ENCODE measurements around the gene EGLN3.

EGLN3 gene

DNA sequence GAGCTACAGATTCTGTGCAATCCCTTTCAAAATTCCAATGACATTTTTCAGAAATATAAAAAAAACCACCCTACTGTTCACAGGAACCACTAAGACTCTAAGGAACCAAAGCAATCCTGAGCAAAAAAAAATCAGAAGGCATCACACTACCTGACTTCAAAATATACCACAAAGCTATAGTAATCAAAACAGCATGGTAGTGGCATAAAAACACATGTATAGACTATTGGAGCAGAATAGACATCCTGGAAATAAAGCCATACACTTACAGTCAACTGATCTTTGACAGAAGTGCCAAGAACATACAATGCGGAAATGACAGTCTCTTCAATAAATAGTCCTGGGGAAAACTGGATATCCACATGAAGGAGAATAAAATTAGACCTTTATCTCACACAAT lies 56.5 kb downstream of the EGLN3 start:
- Histone ChIP-seq H3K4me3 (ENCODE audit: low read depth, low read length) (no peak overlapping the region), H3K4me1 (ENCODE audit: control insufficient read depth, insufficient read depth, low read length) (no peaks in the 10 kb centered on the region), H3K27ac (ENCODE audit: extremely low read depth, low read depth, low read length) (no peak overlapping the region), H3K36me3 (ENCODE audit: control insufficient read depth in 2 of 2, insufficient read depth in 1 of 2, low read length in 2 of 2) (no peaks in the 10 kb centered on the region), H3K9me3 (ENCODE audit: control insufficient read depth, insufficient read depth, low read depth, low read length) (no peaks in the 10 kb centered on the region)
- POLR2A ChIA-PET = no interaction called here
- CTCF ChIA-PET = no interaction called here
- TF ChIP-seq ZNF366 (tag by site-specific recombination; conservative IDR thresholded peaks at IDR 0.05) = no peak
- no peak for TF ChIP-seq ZFP37 (tag by site-specific recombination; IDR thresholded peaks at IDR 0.05)
- TF ChIP-seq ZNF76 (tag by site-specific recombination; IDR thresholded peaks at IDR 0.05; ENCODE audit: borderline replicate concordance, low read depth) = no peak
- TF ChIP-seq, protein P1, sequence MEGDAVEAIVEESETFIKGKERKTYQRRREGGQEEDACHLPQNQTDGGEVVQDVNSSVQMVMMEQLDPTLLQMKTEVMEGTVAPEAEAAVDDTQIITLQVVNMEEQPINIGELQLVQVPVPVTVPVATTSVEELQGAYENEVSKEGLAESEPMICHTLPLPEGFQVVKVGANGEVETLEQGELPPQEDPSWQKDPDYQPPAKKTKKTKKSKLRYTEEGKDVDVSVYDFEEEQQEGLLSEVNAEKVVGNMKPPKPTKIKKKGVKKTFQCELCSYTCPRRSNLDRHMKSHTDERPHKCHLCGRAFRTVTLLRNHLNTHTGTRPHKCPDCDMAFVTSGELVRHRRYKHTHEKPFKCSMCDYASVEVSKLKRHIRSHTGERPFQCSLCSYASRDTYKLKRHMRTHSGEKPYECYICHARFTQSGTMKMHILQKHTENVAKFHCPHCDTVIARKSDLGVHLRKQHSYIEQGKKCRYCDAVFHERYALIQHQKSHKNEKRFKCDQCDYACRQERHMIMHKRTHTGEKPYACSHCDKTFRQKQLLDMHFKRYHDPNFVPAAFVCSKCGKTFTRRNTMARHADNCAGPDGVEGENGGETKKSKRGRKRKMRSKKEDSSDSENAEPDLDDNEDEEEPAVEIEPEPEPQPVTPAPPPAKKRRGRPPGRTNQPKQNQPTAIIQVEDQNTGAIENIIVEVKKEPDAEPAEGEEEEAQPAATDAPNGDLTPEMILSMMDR (tag by site-specific recombination; IDR thresholded peaks at IDR 0.05) = no peak
- no peak for TF ChIP-seq ZNF777 (tag by site-specific recombination; IDR thresholded peaks at IDR 0.05; ENCODE audit: borderline replicate concordance)
- TF ChIP-seq ZNF2 (tag by site-specific recombination; IDR thresholded peaks at IDR 0.05) = no peak
- TF ChIP-seq, protein P2, sequence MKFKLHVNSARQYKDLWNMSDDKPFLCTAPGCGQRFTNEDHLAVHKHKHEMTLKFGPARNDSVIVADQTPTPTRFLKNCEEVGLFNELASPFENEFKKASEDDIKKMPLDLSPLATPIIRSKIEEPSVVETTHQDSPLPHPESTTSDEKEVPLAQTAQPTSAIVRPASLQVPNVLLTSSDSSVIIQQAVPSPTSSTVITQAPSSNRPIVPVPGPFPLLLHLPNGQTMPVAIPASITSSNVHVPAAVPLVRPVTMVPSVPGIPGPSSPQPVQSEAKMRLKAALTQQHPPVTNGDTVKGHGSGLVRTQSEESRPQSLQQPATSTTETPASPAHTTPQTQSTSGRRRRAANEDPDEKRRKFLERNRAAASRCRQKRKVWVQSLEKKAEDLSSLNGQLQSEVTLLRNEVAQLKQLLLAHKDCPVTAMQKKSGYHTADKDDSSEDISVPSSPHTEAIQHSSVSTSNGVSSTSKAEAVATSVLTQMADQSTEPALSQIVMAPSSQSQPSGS (tag by site-specific recombination; IDR thresholded peaks at IDR 0.05; ENCODE audit: low read depth) = no peak
- TF ChIP-seq, protein P3, sequence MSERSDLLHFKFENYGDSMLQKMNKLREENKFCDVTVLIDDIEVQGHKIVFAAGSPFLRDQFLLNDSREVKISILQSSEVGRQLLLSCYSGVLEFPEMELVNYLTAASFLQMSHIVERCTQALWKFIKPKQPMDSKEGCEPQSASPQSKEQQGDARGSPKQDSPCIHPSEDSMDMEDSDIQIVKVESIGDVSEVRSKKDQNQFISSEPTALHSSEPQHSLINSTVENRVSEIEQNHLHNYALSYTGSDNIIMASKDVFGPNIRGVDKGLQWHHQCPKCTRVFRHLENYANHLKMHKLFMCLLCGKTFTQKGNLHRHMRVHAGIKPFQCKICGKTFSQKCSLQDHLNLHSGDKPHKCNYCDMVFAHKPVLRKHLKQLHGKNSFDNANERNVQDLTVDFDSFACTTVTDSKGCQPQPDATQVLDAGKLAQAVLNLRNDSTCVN (tag by site-specific recombination; optimal IDR thresholded peaks at IDR 0.05) = no peak
- TF ChIP-seq, protein P4, sequence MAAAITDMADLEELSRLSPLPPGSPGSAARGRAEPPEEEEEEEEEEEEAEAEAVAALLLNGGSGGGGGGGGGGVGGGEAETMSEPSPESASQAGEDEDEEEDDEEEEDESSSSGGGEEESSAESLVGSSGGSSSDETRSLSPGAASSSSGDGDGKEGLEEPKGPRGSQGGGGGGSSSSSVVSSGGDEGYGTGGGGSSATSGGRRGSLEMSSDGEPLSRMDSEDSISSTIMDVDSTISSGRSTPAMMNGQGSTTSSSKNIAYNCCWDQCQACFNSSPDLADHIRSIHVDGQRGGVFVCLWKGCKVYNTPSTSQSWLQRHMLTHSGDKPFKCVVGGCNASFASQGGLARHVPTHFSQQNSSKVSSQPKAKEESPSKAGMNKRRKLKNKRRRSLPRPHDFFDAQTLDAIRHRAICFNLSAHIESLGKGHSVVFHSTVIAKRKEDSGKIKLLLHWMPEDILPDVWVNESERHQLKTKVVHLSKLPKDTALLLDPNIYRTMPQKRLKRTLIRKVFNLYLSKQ (tag by site-specific recombination; IDR thresholded peaks at IDR 0.05; ENCODE audit: borderline replicate concordance) = no peak
- no peak for TF ChIP-seq ZNF843 (tag by site-specific recombination; IDR thresholded peaks at IDR 0.05)
- TF ChIP-seq BCL11B (tag by site-specific recombination; IDR thresholded peaks at IDR 0.05; ENCODE audit: low read depth) = no peak
- TF ChIP-seq ZNF23 (tag by site-specific recombination; IDR thresholded peaks at IDR 0.05; ENCODE audit: borderline replicate concordance) = no peak
- no peak for TF ChIP-seq ZNF548 (tag by site-specific recombination; IDR thresholded peaks at IDR 0.05)
- no peak for TF ChIP-seq MZF1 (tag by site-specific recombination; IDR thresholded peaks at IDR 0.05; ENCODE audit: borderline replicate concordance)
- TF ChIP-seq ZNF629 (tag by site-specific recombination; IDR thresholded peaks at IDR 0.05) = no peak
- TF ChIP-seq ZNF112 (tag by site-specific recombination; IDR thresholded peaks at IDR 0.05) = no peak
- TF ChIP-seq ZSCAN16 (tag by site-specific recombination; IDR thresholded peaks at IDR 0.05) = no peak
- TF ChIP-seq ZNF48 (tag by site-specific recombination; IDR thresholded peaks at IDR 0.05) = no peak
- no peak for TF ChIP-seq GLI4 (tag by site-specific recombination; IDR thresholded peaks at IDR 0.05)

DNA sequence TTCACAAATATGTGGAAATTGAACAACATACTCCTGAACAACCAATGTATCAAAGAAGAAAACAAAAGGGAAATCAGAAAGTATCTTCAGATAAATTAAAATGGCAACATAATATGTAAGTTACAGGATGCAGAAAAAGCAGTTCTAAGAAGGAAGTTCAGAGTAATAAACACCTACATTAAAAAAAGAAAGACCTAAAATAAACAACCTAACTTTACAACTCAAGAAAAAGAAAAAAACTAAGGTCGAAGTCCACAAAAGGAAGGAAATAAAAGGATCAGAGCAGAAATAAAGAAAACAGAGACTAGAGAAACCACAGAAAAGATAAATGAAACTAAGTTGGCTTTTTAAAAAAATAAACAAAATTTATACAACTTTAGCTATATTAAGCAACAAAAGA lies 59.2 kb downstream of the EGLN3 start:
- no peak overlapping the region for H3K4me3 ChIP-seq (ENCODE audit: low read depth, low read length)
- no peaks in the 10 kb centered on the region for H3K4me1 ChIP-seq (ENCODE audit: control insufficient read depth, insufficient read depth, low read length)
- ChIA-PET POLR2A (no interaction called here), CTCF (no interaction called here)
- no peaks in the 10 kb centered on the region for H3K36me3 ChIP-seq (ENCODE audit: control insufficient read depth in 2 of 2, insufficient read depth in 1 of 2, low read length in 2 of 2)
- H3K27ac ChIP-seq (ENCODE audit: extremely low read depth, low read depth, low read length) = no peak overlapping the region
- H3K9me3 ChIP-seq (ENCODE audit: control insufficient read depth, insufficient read depth, low read depth, low read length) = no peaks in the 10 kb centered on the region
- no peak for TF ChIP-seq ZNF843 (tag by site-specific recombination; IDR thresholded peaks at IDR 0.05)
- no peak for TF ChIP-seq ZNF19 (tag by site-specific recombination; IDR thresholded peaks at IDR 0.05; ENCODE audit: low read depth)
- TF ChIP-seq ZNF239 (tag by site-specific recombination; IDR thresholded peaks at IDR 0.05) = no peak
- no peak for TF ChIP-seq SALL2 (tag by site-specific recombination; IDR thresholded peaks at IDR 0.05; ENCODE audit: borderline replicate concordance)
- no peak for TF ChIP-seq ZNF660 (tag by site-specific recombination; IDR thresholded peaks at IDR 0.05)
- TF ChIP-seq ZNF785 (tag by site-specific recombination; IDR thresholded peaks at IDR 0.05) = no peak
- TF ChIP-seq, protein P5, sequence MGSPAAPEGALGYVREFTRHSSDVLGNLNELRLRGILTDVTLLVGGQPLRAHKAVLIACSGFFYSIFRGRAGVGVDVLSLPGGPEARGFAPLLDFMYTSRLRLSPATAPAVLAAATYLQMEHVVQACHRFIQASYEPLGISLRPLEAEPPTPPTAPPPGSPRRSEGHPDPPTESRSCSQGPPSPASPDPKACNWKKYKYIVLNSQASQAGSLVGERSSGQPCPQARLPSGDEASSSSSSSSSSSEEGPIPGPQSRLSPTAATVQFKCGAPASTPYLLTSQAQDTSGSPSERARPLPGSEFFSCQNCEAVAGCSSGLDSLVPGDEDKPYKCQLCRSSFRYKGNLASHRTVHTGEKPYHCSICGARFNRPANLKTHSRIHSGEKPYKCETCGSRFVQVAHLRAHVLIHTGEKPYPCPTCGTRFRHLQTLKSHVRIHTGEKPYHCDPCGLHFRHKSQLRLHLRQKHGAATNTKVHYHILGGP (tag by site-specific recombination; IDR thresholded peaks at IDR 0.05) = no peak
- no peak for TF ChIP-seq ZNF404 (tag by site-specific recombination; IDR thresholded peaks at IDR 0.05)
- TF ChIP-seq ZBTB1 (tag by site-specific recombination; IDR thresholded peaks at IDR 0.05) = no peak
- TF ChIP-seq ZFP37 (tag by site-specific recombination; IDR thresholded peaks at IDR 0.05) = no peak
- no peak for TF ChIP-seq SP3 (tag by site-specific recombination; IDR thresholded peaks at IDR 0.05)
- TF ChIP-seq ZNF391 (tag by site-specific recombination; IDR thresholded peaks at IDR 0.05; ENCODE audit: borderline replicate concordance, low read depth) = no peak
- TF ChIP-seq ZNF544 (tag by site-specific recombination; IDR thresholded peaks at IDR 0.05) = no peak
- TF ChIP-seq ZNF664 (tag by site-specific recombination; IDR thresholded peaks at IDR 0.05) = no peak

Data from HEK293 (cell line).